Type B pancreatic cell (in vitro differentiated cells): ENCODE data around the gene EPB41L4B. TPM values are rescaled to one million over a fixed set of nuclear protein-coding genes. Genes with fewer than 3 reads are reported as not detected.
"Not testable (repeated sequence)": the region's sequence is repeated elsewhere in the genome, so short reads cannot be mapped to it uniquely, and the experiment has no call there.

Source experiments
- DNase-seq: peaks from one replicate; pipeline ENCODE4 v3.0.0; 2021; ENCODE audit warnings: mixed read lengths; ENCODE audit not compliant: unreplicated experiment; ENCODE audit errors: extremely low spot score
- H3K27ac Mint-ChIP-seq: 2 replicates; pipeline ENCODE4 v1.8.0; 2021; ENCODE audit warnings: mild to moderate bottlenecking, mixed read lengths
- H3K27me3 Mint-ChIP-seq: 2 replicates; pipeline ENCODE4 v1.8.0; 2021; ENCODE audit warnings: mixed read lengths
- H3K36me3 Mint-ChIP-seq: 2 replicates; pipeline ENCODE4 v1.8.0; 2021; ENCODE audit warnings: mixed read lengths
- H3K4me1 Mint-ChIP-seq: one replicate; pipeline ENCODE4 v1.8.0; 2021; ENCODE audit warnings: mixed read lengths; ENCODE audit not compliant: unreplicated experiment
- H3K4me3 Mint-ChIP-seq: 2 replicates; pipeline ENCODE4 v1.8.0; 2021; ENCODE audit warnings: mild to moderate bottlenecking, mixed read lengths
- H3K9me3 Mint-ChIP-seq: 2 replicates; pipeline ENCODE4 v1.8.0; 2021; ENCODE audit warnings: mixed read lengths
- long read RNA-seq: library from polyadenylated mRNA; unstranded; transcript quantifications from one replicate; pipeline ENCODE4 v2.0.0, GENCODE V29; 2020
- total RNA-seq: library from RNA; stranded (reverse); gene quantifications from 2 replicates; pipeline ENCODE4 v1.2.1, GENCODE V29; 2021; ENCODE audit warnings: low replicate concordance
- TF ChIP-seq, protein P1 (sequence below): fragments of 200-600 bp; sonication (generic); conservative IDR thresholded peaks from 2 replicates; pipeline ENCODE4 v1.5.0; 2021; ENCODE audit warnings: antibody characterized with exemption, mild to moderate bottlenecking

EPB41L4B gene
- 14.4 and 29.1 TPM in 2 replicates for total RNA-seq
- long read RNA-seq, full-length matches to known transcripts, result 3 of 13 reads
- long read RNA-seq, partial matches to known transcripts, result 9 of 13 reads
- long read RNA-seq, other reads (novel, unspliced or antisense), result 1 of 13 reads

DNA sequence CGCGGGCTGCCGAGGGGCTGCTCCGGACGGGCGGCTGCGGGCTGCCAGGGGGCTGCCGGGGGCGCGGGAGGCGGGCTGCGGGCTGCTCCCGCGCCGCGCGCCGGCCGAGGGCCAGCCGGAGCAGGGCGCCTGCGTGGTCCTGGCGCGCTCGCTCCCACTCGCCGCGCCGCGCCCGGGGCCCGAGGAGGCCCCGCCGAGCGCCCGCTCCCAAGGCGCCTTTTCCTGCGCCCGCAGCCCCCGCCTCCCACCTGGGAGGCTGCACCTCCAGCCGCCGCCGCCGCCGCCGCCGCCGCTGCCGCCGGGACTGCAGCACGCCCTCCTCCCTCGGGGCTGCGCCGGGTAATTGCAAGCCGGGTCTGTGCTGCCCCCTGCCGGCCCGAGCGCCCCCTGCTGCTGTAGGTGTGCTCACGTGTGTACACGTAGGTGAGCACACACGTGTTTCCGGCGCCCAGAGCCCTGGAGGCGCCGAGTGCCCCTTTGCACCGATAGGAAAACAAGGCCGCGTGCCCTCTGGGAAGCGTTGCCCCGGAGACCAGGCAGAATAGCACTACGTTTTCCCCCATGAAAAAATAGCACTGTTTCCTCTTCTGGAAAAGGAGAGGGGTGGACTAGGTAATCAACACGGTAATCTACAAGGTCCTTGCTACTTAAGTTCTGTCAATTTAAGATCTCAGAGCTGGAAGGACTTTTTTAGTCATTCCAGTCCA lies at the start of gene EPB41L4B:
EPB41L4B (minus strand) TSS at position 318 of the 707 bp plus-strand sequence. CDS start 613 bp downstream, outside the sequence.
- Mint-ChIP-seq H3K27ac (peak within 1 kb of the TSS; percentile 89), H3K9me3 (no peaks in the 10 kb centered on the region), H3K27me3 (peaks cover 35% of the 10 kb centered on the region), H3K4me1 (peaks cover 27% of the 10 kb centered on the region), H3K4me3 (peak within 1 kb of the TSS; percentile 91), H3K36me3 (no peaks in the 10 kb centered on the region)
- DNase-seq, result peak; percentile 96
- TF ChIP-seq, protein P1, sequence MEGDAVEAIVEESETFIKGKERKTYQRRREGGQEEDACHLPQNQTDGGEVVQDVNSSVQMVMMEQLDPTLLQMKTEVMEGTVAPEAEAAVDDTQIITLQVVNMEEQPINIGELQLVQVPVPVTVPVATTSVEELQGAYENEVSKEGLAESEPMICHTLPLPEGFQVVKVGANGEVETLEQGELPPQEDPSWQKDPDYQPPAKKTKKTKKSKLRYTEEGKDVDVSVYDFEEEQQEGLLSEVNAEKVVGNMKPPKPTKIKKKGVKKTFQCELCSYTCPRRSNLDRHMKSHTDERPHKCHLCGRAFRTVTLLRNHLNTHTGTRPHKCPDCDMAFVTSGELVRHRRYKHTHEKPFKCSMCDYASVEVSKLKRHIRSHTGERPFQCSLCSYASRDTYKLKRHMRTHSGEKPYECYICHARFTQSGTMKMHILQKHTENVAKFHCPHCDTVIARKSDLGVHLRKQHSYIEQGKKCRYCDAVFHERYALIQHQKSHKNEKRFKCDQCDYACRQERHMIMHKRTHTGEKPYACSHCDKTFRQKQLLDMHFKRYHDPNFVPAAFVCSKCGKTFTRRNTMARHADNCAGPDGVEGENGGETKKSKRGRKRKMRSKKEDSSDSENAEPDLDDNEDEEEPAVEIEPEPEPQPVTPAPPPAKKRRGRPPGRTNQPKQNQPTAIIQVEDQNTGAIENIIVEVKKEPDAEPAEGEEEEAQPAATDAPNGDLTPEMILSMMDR, result peak; percentile 99

DNA sequence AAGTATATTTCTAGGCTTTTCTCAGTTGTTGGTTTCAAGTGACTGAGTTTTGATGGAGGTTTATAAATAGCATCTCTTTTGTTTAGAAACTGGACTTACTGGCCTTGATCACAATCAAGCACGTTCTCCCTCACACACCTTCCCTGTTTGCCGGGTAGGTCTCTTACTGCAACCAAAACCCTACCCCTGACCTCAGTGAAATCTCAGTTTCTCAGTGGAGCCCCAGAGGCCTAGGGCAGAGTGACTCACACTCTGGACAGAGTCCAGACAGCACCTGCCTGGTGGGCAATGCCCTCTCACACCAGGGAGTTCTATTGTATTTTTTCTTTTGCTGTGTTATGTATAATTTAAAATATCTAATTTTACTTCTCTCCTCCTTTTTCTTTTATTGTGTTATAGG lies 48.4 kb upstream of the EPB41L4B start:
- Mint-ChIP-seq H3K27ac (peak overlapping the region; percentile 52), H3K27me3 (no peaks in the 10 kb centered on the region), H3K4me1 (no peaks in the 10 kb centered on the region), H3K4me3 (no peak overlapping the region), H3K36me3 (no peaks in the 10 kb centered on the region), H3K9me3 (no peaks in the 10 kb centered on the region)
- TF ChIP-seq, protein P1, result no peak
- no peak for DNase-seq

DNA sequence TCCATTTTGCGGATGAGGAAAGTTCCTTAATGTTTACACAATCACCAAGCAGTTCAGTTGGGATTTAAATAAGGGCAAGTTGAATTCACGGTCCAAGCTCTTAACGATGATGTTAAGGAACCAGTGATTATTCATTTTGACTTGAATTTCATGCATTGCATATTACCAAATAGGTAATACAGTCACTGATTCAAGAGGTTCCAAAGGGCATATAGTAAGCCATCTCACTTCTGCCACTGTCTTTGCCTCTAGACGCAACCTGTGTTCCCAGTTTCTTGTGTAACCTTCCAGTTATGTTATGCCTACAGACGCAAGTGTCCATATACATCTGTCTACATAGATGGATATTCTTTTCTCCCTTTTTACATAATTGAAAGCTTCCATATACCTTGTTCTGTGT lies 39.9 kb upstream of the EPB41L4B start:
- Mint-ChIP-seq H3K4me1 (no peaks in the 10 kb centered on the region), H3K4me3 (no peak overlapping the region), H3K9me3 (no peaks in the 10 kb centered on the region), H3K27me3 (peaks cover 3% of the 10 kb centered on the region), H3K36me3 (no peaks in the 10 kb centered on the region), H3K27ac (no peak overlapping the region)
- no peak for DNase-seq
- TF ChIP-seq, protein P1, result no peak

DNA sequence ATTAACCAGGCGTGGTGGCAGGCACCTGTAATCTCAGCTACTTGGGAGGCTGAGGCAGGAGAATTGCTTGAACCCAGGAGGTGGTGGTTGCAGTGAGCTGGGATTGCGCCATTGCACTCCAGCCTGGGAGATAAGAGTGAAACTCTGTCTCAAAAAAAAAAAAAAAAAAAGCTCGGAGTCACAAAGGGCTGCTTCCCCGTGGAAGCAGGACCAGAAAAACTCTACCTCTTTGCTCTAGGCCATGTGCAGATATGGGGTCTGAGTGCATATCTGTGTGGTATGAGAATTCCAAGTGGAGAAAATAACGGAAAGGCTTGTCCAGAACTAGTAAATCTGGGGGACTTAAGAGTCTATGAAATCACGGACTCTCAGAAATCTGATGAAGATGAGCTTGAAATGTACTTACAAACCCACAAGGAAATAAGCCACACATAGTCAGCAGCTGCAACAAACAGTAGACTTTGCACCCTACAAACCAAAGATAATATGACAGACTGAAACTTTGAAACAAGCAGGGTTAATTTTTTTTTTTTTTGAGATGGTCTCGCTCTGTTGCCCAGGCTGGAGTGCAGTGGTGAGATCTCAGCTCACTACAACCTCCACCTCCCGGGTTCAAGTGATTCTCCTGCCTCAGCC lies 38.2 kb upstream of the EPB41L4B start:
- H3K36me3 Mint-ChIP-seq, H3K9me3 Mint-ChIP-seq, DNase-seq, H3K4me3 Mint-ChIP-seq, H3K27me3 Mint-ChIP-seq, H3K4me1 Mint-ChIP-seq: not testable (repeated sequence)
- H3K27ac Mint-ChIP-seq, result peak overlapping the region; percentile 34

DNA sequence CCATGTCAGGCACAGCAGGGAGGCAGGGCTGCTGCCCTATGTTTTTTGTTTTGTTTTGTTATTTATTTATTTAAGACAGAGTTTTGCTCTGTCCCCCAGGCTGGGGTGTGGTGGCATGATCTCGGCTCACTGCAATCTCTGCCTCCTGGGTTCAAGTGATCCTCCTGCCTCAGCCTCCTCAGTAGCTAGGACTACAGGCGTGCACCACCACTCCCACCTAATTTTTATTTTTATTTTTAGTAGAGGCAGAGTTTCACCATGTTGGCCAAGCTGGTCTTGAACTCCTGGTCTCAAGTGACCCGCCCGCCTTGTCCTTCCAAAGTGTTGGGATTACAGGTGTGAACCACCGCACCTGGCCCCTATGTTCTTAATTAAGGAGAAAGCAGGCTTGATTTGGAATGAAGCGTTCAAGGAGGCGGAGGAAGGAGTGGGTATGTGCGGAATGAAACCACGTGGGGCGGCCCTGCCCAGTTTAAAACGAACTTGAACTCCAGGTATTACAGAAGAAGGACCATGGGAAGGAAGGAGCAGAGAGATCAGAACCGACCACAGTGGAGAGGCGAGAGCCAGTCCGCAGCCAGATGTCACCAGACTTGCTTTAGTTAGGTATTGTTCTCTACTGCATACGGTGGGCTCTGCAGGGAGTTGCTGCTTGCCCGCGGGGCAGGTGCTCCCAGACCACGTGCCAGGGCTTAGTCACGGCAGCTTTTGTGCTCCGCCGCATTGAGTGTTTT lies 34.9 kb upstream of the EPB41L4B start:
- no peaks in the 10 kb centered on the region for H3K4me1 Mint-ChIP-seq
- H3K36me3 Mint-ChIP-seq, result no peaks in the 10 kb centered on the region
- TF ChIP-seq, protein P1, result no peak
- H3K27ac Mint-ChIP-seq, result no peak overlapping the region
- DNase-seq, result no peak
- peaks cover 3% of the 10 kb centered on the region for H3K27me3 Mint-ChIP-seq
- H3K4me3 Mint-ChIP-seq, result no peak overlapping the region
- no peaks in the 10 kb centered on the region for H3K9me3 Mint-ChIP-seq
